C4-2B (cell line): ENCODE results near the gene SCUBE3.

Source experiments
- ZFX ChIP-seq: fragments of 450-650 bp; IDR thresholded peaks from 2 replicates; pipeline ENCODE4 v1.6.1; 2017
- TF ChIP-seq, protein P1 (sequence below): fragments of 450-650 bp; conservative IDR thresholded peaks from 2 replicates; pipeline ENCODE4 v1.5.1; 2017; ENCODE audit warnings: mild to moderate bottlenecking

DNA sequence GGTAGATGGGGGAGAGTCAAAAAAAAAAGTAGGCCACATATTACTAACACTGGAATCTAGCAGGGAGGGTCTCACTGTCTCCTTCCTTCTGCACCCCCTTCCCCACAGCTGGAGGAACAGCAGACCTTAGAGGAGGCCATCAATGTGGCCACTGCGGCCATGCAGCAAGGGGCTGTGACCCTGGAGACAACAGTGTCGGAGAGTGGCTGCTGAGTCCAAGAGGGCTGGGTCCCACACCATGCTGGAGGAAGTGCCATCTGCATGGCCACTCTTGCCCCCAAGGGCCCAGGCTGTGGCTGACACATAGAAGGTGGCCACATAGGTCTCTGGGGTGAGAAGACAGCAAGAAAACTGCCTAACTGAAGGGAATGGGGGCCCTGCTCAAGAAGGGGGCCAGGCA, 81.3 kb downstream of the SCUBE3 start:
- TF ChIP-seq, protein P1, sequence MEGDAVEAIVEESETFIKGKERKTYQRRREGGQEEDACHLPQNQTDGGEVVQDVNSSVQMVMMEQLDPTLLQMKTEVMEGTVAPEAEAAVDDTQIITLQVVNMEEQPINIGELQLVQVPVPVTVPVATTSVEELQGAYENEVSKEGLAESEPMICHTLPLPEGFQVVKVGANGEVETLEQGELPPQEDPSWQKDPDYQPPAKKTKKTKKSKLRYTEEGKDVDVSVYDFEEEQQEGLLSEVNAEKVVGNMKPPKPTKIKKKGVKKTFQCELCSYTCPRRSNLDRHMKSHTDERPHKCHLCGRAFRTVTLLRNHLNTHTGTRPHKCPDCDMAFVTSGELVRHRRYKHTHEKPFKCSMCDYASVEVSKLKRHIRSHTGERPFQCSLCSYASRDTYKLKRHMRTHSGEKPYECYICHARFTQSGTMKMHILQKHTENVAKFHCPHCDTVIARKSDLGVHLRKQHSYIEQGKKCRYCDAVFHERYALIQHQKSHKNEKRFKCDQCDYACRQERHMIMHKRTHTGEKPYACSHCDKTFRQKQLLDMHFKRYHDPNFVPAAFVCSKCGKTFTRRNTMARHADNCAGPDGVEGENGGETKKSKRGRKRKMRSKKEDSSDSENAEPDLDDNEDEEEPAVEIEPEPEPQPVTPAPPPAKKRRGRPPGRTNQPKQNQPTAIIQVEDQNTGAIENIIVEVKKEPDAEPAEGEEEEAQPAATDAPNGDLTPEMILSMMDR = no peak
- no peak for TF ChIP-seq ZFX
